Stimulated activated CD8-positive, alpha-beta memory T cell treated with anti-CD3 and anti-CD28 coated beads, Interleukin-15, amount 100 ng/mL, for 24 hours (primary cell): ENCODE measurements around the gene TRMT6.

Experiments
- DNase-seq: peaks from one replicate; pipeline ENCODE4 v3.0.0-alpha.2; 2020; ENCODE audit warnings: low read depth

The TRMT6 gene

DNA sequence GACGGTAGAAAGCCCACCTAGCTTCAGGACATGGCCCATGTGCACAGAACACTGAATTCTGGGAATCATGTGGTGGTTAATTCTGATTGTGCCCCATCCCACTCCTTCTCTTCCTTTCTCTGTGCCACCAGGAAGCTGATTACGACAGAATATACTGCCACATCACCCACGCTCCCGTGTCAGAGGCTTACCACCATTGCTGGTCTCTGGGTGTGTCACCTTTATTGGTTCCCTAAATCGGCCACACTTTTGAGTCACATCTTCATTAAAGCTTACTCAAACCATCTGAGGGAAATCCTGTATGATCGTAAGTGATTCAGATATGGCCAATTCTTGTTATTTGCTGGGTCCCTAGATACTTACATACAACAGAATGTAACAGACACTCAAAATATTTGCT, 3.1 kb downstream of the TRMT6 start:
- no peak for DNase-seq

DNA sequence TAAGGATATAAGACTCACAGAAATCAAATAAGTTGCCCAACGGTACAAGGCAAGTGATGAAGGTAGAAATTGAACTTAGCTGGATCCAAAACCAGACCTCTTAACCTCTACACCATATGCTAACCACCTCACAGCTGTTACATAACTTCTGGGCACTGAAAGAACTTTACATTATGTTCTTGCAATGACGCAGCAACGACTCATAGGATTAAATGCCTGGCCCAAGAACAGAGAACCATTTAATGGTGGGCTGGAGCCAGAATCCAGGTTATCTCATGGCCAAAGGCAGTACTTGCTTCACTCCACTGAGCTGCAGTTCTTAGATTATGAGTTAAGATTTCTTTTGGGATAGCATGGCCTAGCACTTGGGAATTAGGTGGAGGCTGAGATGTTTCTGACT, 4.4 kb downstream of the TRMT6 start:
- no peak for DNase-seq

DNA sequence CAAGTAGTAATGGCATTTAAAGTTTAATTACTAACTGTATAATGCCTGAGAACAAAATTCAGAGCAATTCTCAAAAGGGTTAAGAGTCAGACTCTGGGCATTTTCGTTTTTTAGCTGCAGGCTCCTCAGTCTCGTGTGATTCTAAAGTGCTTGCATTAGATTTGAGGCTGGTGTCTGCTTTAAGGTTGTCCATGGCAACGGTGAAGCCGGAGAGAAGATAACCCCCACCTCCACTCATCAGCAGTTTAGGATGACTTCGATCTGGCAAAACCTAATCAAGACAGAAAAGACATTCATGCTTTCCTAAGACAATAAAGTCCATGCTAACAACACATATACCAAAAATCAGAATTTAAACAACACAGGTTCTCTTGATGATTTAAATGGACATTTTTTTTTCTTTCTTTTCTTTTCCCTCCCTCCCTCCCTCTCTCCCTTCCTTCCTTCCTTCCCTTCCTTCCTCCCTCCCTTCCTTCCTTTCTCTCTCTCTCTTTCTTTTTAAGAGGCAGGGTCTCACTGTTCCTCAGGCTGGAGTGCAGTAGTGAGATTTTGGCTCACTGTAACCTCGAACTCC, 11.8 kb downstream of the TRMT6 start:
- no peak for DNase-seq

DNA sequence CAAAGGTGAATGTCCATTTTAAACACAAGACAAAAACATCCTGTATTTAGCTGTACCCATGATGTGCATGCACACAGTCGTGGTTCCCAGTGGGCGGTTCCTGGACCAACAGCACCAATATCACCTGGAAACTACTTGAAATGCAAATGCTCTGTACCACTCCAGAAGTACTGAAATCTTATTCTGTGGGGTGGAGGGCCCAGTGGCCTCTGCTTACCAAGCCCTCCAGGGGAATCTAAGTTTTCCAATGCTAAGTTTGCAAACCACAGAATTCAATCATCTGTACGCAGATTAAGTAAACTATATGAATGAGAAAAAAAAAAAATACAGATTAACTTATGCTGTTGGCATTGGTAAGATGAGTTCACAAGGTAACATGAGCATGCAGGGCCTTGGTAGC, 14.1 kb downstream of the TRMT6 start:
- DNase-seq: no peak

DNA sequence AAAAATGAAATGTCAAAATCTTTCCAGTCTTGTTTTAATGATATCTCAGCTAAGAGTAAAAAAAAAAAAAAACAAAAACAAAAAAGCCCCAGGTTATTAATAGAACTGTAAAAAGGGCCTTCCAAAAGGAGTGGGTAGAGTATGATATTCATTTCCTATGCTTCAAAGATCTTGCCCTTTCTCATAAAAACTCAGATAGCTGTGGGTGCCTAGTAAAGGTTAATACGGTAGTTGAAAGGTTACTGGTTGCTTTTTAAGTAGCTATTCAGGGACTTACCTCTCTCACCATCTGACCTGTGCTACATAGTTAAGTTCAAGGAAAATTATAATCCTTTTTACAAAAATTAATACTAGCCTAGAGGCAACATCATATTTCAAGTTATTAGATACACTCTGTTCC, 14.9 kb downstream of the TRMT6 start:
- DNase-seq: no peak

DNA sequence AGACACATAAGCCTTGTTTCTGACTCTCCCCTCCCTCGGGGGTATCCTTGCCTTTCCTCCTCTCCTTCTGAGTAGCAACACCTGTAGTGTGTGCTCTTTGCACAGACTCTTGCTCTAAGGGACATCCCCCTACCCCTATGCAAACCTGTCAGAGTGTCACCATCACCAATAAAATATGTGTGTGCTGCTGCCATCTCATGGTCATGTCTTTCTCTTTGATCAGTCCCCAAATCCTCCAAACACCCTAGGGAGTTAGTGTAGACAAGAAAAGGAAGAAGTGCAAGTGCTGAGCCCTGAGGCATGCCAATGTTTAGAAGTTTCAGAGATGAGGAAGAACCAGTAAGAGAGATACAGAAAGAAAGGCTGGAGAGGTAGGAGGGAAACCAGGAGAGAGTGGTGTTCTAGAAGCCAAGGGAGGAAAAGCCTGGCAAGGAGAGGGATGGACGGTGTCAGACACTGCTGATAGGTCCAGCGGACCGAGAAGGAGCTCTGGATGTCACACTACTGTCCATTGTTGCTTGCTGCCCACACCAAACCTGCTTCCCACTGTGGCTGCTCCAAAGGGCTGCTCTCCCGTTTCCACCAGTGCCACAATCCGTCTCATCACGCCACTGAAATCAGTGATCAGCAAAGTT, 16.4 kb downstream of the TRMT6 start:
- no peak for DNase-seq

DNA sequence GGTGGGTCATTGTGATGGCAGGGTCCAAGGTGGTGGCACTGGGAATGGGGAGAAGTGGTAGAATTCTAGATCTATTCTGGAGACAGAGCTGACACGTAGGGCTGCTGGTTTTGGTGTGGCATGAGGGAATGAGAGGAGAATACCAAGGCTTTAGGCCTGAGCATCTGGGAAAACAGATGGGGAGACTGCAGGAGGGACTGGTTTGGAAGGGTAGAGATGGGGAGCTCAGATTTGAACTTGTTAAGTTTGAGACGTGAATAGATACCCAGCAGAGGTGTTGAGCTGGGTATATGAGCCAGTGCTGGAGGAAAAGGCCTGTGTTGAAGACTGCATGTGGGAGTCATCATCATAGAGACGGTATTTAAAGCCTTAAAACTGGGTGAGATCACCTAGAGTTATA, 17.5 kb downstream of the TRMT6 start:
- DNase-seq: no peak

DNA sequence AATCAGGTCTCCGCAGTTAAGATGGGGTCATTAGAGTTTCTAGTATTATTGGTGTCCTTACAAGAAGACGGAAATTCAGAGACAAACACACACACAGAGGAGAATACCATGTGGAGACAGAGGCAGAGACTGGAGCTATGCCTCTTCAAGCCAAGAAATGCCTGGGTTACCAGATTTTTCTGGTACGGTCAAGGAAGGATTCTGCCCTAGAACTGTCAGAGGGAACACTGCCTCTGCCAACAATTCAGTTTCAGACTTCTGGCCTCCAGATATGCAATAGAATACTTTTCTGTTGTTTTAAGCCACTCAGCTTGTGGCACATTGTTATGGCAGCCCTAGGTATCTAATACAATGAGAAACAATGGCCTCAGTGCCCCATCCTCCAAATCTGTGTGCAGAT, 18.9 kb downstream of the TRMT6 start:
- no peak for DNase-seq

DNA sequence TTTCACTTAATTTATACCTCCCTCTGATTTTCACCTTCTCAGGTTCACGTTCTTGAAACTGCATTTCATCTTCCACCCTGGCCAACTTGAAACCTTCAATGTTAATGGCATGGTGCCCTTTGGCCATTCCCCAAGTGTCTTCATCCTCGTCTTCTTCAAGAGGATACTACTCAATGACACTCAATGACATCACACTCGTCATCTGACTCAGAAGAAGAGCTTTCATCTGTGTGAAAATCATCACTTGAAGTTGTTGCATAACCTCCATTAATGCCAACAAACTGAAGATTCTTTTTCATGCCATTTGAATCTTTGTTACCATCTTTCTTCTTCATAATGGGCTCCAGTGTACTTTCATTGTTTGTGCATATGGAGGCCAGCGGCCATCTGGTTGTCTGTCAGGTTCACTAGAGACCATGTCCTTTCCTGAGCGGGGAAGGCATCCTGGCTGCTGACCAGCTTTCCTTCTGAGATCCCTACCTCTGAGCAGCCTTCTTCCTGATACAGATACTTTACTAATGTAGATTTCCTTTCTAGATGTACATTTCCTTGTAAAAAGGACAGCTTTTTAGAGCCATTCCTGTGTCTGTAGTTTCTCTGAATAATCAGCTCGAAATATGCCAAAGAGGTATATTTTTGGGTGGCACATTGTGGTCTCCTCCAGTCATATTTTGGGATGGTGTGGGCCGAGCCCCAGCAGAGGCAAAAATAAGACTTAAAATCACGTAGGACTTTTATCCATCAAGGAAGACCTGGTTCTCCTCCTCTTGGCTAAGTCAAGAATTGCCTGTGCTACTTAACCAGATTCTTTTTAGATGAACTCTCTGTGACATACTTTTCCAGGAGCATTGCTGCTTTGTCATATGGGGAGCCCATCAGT, 21.3 kb downstream of the TRMT6 start:
- DNase-seq: no peak

DNA sequence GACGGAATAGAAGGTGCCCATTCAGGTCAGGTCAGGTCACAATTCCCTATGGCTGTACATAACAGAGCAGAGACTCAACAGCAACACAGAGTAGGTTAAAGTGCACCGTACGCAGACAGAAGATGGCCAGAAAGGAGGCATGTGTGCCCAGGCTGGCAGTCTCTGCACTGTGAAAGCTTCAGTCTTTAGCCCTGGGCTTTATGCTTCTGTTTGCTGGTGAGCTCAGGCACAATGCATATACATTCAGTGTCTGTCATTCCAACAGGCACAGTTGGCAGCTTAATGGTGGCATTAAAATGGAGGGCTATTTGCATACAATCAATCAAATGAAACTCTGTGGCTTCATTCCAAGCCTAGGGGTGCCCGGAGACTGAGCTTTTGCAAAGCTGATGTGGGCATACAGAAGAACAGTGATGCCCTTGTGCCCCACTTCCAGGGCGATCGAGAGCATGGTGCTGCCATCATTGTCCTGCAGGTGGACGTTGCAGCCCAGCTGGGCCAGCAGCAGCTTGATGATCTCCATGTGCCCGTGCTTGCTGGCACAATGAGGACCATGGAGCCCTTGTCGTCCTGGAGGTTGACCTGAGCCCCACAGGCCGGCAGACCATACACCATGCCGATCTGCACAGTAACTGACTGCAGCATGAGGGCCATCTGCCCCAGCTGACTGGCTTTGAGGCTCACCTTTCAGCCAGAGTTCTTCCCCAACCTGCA, 22.4 kb downstream of the TRMT6 start:
- DNase-seq: no peak

DNA sequence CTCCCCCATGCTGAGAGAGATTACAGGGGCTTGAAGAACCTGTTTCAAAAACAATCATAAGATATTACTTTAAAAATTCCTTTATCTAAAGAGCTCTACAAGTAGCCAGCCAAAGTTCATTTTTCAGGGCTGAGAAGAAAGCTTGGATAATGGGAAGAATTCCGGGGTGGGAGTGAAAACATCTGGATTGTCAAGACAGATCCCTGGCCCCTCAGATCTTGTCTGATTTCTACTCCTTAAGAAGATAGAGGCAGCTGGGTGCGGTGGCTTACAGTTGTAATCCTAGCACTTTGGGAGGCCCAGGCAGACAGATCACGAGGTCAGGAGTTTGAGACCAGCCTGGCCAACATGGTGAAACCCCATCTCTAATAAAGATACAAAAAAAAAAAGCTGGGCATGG, 24.8 kb downstream of the TRMT6 start:
- DNase-seq: no peak

DNA sequence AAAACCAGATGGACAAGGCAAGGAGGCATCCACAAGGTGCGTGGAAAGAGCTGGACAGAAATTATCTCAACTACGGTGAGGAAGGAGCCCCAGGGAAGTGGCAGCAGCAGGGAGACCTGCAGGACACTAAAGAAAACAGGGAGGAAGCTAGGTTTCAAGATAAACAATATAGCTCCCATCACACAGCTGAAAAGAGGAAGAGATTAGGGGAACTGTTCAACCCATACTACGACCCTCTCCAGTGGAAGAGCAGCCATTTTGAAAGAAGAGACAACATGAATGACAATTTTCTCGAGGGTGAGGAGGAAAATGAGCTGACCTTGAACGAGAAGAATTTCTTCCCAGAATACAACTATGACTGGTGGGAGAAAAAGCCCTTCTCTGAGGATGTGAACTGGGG, 26.8 kb downstream of the TRMT6 start:
- no peak for DNase-seq

DNA sequence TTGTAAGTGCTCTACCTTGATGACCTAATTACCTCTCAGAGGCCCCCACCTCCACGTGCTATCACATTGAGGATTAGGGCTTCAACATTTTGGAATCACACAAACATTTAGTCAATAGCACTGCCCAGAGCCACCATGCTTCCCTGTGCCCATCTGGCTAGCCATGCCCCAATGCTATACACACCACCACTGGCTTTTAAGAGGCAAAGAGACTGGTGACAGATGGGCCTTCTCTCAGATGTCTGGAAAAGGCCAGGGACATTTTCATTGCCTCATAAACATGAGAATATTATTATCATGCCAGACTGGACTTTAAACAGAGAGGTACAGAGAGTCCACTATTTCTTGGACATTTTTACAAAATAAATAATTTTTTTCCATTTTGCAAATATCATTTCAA, 29.8 kb downstream of the TRMT6 start:
- DNase-seq: no peak

DNA sequence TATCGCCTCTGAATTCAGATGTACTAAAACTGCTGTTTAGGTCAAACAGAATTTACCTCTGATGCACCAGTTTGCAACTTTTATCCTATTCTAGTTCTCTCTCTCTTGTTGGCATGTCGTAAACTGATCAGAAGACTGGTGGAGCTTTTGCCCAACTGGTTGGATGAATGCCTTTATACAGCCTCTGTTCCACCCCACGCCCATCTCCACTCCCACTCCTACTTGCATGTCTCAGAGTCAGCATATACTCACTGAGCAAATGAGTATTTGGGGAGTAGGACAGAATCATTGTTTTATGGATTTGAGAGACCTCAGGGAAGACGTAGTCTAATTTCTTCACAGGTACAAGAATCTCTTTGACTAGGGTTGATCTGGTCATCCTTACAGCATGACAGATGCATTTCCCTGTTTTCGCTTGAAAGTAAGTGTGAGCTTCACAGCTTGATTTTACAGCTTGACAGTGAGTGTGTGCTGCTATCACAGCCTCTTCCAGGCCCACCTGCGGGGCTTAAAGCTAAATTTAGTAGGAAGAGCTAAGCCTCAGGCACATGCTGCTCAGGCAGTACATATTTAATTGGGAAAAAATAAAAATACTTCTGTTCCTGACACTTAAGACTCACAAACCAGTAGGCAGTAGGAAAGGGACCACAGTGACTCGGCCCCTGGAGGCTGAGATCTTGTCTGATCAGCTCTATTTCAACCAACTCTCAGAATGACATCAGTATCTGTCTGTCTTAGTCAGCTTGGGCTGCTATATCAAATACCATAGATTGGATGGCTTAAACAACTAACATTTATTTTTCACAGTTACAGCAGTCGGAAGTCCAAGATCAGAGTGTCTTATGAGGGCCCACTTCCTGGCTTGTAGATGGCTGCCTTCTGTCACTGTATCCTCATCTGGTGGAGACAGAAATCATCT, 30.4 kb downstream of the TRMT6 start:
- no peak for DNase-seq

DNA sequence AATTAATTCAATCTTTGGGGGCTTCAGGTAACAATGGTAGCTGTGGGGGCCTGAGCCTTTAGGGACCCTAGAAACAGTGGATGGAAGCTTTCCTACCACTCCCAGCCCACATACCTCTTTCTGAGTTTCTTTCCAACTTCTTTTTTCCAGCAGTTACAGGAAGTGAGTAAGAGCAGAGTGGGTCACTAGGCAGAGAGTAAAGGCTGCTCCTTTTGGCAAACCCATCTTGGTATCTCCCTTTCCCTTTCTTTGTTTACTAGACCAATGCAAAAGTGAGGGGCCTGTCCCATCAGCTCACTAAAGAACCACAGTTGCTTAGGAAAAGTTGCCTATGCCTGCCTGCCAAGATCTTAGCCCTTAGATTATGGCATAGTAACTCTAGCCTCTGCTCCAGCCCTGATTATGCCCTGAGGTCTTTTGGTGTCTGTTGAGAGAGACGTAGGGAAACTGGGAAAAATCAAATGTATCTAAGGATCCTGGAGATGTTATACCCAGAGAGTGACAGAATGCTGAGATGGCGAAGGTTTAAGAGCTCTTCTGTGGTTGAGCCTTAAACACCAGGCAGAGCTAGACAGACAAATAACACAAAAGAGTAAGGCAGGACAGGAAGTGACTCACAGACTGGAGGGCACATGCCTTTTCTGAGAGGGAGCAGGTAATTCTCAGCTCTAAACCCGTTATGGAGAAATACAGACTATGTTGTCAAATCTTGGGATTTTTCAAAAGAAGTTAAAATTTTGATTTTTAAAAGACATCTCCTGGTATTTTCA, 31.3 kb downstream of the TRMT6 start:
- no peak for DNase-seq

DNA sequence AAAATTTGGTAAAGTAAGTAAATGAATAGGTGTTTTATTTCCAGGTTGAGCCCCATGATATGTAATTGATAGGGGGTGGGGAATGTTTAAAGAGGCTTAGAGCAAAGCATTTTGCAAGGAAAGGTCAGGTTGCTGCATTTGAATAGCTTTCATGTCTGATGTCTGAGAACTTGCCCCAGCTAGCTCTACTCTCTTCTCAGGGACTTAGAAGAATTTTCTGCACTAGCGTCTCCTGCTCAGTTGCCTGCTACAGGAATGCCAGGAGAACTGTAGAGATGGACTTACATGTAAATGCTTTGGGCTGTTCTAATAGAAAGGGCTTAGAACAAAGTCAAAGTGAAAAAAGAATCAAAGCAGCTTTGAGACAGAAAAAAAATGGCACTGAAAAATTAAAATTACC, 35.5 kb downstream of the TRMT6 start:
- DNase-seq: no peak

DNA sequence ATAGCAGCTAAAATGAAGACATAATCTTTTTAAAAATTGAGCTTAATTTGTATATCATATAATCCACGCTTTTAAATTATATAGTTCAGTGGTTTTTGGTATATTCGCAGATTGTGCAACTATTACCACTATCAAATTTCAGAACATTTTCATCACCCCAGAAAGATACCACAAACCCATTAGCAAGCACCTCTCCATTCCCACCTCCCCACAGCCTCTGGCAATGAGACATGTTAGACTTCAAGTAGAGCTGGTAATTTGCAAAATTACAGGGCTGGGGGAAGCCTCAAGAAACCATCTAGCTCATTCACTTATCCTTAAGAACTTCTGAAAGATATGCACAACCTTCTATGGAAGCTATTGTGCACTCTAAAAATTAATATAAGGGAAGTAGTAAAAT, 37.2 kb downstream of the TRMT6 start:
- DNase-seq: no peak

DNA sequence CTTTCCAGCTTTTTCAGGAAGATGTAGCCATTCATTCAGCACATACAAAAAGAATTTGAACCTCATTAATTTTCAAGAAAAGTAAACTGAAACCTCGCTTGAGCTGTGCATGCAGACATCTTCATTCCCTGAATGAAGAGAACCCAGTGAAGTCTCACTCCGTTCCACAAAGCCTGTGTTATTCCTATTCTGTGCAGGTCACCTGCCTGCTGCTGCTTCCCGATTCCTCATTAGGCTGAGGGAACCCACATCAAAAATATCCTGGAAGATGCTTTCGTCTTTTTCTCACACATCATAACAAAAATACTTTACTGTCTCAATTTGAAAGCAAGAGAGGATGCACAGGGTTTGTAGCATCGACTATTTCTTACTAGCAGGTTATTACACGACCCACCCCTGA, 40.1 kb downstream of the TRMT6 start:
- DNase-seq: no peak

DNA sequence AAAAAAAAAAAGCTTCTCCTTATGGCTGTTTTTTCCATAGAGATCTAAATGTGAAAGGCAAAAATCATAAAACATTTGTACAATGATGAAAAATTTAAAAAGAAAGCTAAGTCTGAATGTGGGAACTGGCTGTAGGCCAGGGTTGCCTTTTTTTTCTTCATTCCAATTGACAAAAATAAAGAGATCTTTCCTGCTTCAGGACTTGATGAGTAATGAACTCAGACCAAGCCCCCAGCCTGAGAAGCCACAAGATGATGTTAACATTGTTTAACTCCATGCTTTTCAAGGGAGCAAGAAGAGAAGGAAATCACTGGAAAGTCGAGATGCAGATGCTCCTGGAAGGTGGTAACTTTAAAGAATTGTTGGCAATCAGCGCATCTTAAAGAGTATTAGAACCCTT, 41.4 kb downstream of the TRMT6 start:
- no peak for DNase-seq

DNA sequence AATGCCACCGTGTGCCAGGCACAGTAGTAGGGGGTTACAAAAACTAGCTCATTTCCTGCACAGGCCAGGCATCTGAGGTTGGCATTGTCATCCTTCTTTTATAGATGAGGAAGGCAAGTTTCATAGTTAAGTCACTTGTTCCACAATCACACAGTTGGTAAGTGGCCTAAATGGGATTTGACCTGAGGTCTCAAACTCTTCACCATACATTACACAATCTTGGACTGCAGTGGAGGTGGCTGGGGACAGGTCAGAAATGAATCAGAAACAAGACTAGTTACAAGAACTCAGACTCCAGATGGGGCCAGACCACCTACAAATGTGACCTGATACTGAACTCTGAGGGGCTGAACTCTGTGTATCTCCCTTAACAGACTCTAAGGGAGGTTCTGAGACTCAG, 49.4 kb downstream of the TRMT6 start:
- DNase-seq: no peak

DNA sequence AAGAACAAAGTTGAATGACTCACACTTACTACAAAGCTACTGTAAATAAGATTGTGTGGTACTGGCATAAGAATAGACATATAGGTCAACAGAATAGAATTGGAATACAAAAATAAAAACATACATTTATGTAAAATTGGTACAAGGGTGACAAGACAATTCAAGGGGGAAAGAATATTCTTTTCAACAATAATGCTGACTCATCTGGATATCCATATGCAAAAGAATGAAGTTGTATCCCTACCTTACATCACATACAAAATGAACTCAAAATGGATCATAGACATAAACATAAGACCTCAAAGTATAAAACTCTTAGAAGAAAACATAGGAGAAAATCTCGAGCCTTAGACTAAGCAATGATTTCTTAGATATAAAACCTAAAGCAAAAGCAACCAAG, 50.9 kb downstream of the TRMT6 start:
- no peak for DNase-seq
